Activated CD4-positive, alpha-beta T cell treated with anti-CD3 and anti-CD28 coated beads, Interleukin-2, amount 10 ng/mL, durations not matched to agents 24 days and 14 days (primary cell): ENCODE data around the gene TTLL11. TPM values are rescaled to one million over a fixed set of nuclear protein-coding genes. Genes with fewer than 3 reads are reported as not detected.

Experiments
- DNase-seq: peaks from one replicate; pipeline ENCODE4 v3.0.0; 2022
- H3K27ac Mint-ChIP-seq: one replicate; pipeline ENCODE4 v1.8.0; 2022; ENCODE audit warnings: mild to moderate bottlenecking, mixed read lengths
- H3K27me3 Mint-ChIP-seq: one replicate; pipeline ENCODE4 v1.8.0; 2022; ENCODE audit warnings: mixed read lengths
- H3K36me3 Mint-ChIP-seq: one replicate; pipeline ENCODE4 v1.8.0; 2022; ENCODE audit warnings: low read depth, mild to moderate bottlenecking, mixed read lengths
- H3K4me1 Mint-ChIP-seq: one replicate; pipeline ENCODE4 v1.8.0; 2021; ENCODE audit warnings: mixed read lengths
- H3K4me3 Mint-ChIP-seq: one replicate; pipeline ENCODE4 v1.8.0; 2022; ENCODE audit warnings: mild to moderate bottlenecking, moderate library complexity, mixed read lengths
- H3K9me3 Mint-ChIP-seq: one replicate; pipeline ENCODE4 v1.8.0; 2021; ENCODE audit warnings: mixed read lengths
- intact Hi-C: fragments of 100-400 bp; cut with micrococcal nuclease; formaldehyde crosslinking; loops from one replicate; pipeline ENCODE4 v1.15.1; 2023
- total RNA-seq: library from RNA; stranded (reverse); gene quantifications from 2 replicates; pipeline ENCODE4 v1.2.3, GENCODE V29; 2022

Gene TTLL11
- total RNA-seq, 1 donor from 2014 or later = 2.4 TPM

GRCh38 chr9:122090287-122090883 lies 2.7 kb downstream of the TTLL11 start:
- Mint-ChIP-seq H3K36me3 (peaks cover 6% of the 10 kb centered on the region), H3K4me1 (peaks cover 28% of the 10 kb centered on the region), H3K9me3 (no peaks in the 10 kb centered on the region), H3K27ac (no peak overlapping the region), H3K27me3 (peaks cover 12% of the 10 kb centered on the region), H3K4me3 (no peak overlapping the region)
- no peak for DNase-seq
- intact Hi-C loops = loop anchor here (5.0 to 10.0 kb wide), 3 partner anchors 38 to 1376 kb away; partner anchors contain the start of gene MEGF9

GRCh38 chr9:122088880-122089706 lies 4.0 kb downstream of the TTLL11 start:
- H3K27me3 Mint-ChIP-seq = peaks cover 2% of the 10 kb centered on the region
- no peak for DNase-seq
- peaks cover 6% of the 10 kb centered on the region for H3K36me3 Mint-ChIP-seq
- intact Hi-C loops = no loop called here
- H3K27ac Mint-ChIP-seq = no peak overlapping the region
- H3K4me1 Mint-ChIP-seq = peaks cover 20% of the 10 kb centered on the region
- H3K9me3 Mint-ChIP-seq = no peaks in the 10 kb centered on the region
- H3K4me3 Mint-ChIP-seq = no peak overlapping the region

- no peak overlapping the region for H3K27ac Mint-ChIP-seq
- peaks cover 17% of the 10 kb centered on the region for H3K4me1 Mint-ChIP-seq
- peaks cover 6% of the 10 kb centered on the region for H3K36me3 Mint-ChIP-seq
- intact Hi-C loops = no loop called here
- no peaks in the 10 kb centered on the region for H3K27me3 Mint-ChIP-seq
- no peak for DNase-seq
- H3K9me3 Mint-ChIP-seq = no peaks in the 10 kb centered on the region
- no peak overlapping the region for H3K4me3 Mint-ChIP-seq
Measured at GRCh38 chr9:122087406-122088200, 5.5 kb downstream of the TTLL11 start.

- Mint-ChIP-seq H3K4me1 (peaks cover 12% of the 10 kb centered on the region), H3K9me3 (no peaks in the 10 kb centered on the region), H3K27me3 (no peaks in the 10 kb centered on the region), H3K4me3 (no peak overlapping the region), H3K36me3 (peaks cover 6% of the 10 kb centered on the region), H3K27ac (no peak overlapping the region)
- no peak for DNase-seq
- intact Hi-C loops = no loop called here
Measured at GRCh38 chr9:122086873-122087272, 6.2 kb downstream of the TTLL11 start.

- H3K4me1 Mint-ChIP-seq = no peaks in the 10 kb centered on the region
- H3K4me3 Mint-ChIP-seq = no peak overlapping the region
- no peak overlapping the region for H3K27ac Mint-ChIP-seq
- intact Hi-C loops = no loop called here
- H3K9me3 Mint-ChIP-seq = no peaks in the 10 kb centered on the region
- H3K27me3 Mint-ChIP-seq = no peaks in the 10 kb centered on the region
- no peak for DNase-seq
- no peaks in the 10 kb centered on the region for H3K36me3 Mint-ChIP-seq
Measured at GRCh38 chr9:122085260-122085659, 7.8 kb downstream of the TTLL11 start.

- H3K9me3 Mint-ChIP-seq = no peaks in the 10 kb centered on the region
- H3K4me1 Mint-ChIP-seq = no peaks in the 10 kb centered on the region
- H3K27me3 Mint-ChIP-seq = no peaks in the 10 kb centered on the region
- H3K4me3 Mint-ChIP-seq = no peak overlapping the region
- intact Hi-C loops = no loop called here
- no peak for DNase-seq
- no peak overlapping the region for H3K27ac Mint-ChIP-seq
- no peaks in the 10 kb centered on the region for H3K36me3 Mint-ChIP-seq
Measured at GRCh38 chr9:122084026-122084675, 9.0 kb downstream of the TTLL11 start.

- DNase-seq = no peak
- Mint-ChIP-seq H3K4me1 (no peaks in the 10 kb centered on the region), H3K9me3 (peaks cover 5% of the 10 kb centered on the region), H3K4me3 (no peak overlapping the region), H3K27ac (no peak overlapping the region), H3K36me3 (no peaks in the 10 kb centered on the region), H3K27me3 (no peaks in the 10 kb centered on the region)
- intact Hi-C loops = no loop called here
Measured at GRCh38 chr9:122080986-122081385, 12.1 kb downstream of the TTLL11 start.

GRCh38 chr9:122078557-122078956 lies 14.6 kb downstream of the TTLL11 start:
- H3K27ac Mint-ChIP-seq = no peak overlapping the region
- intact Hi-C loops = no loop called here
- no peaks in the 10 kb centered on the region for H3K27me3 Mint-ChIP-seq
- H3K36me3 Mint-ChIP-seq = no peaks in the 10 kb centered on the region
- H3K4me3 Mint-ChIP-seq = no peak overlapping the region
- no peak for DNase-seq
- H3K9me3 Mint-ChIP-seq = peaks cover 5% of the 10 kb centered on the region
- H3K4me1 Mint-ChIP-seq = no peaks in the 10 kb centered on the region

- Mint-ChIP-seq H3K9me3 (peaks cover 5% of the 10 kb centered on the region), H3K27me3 (no peaks in the 10 kb centered on the region), H3K4me1 (no peaks in the 10 kb centered on the region), H3K36me3 (no peaks in the 10 kb centered on the region), H3K27ac (no peak overlapping the region), H3K4me3 (no peak overlapping the region)
- intact Hi-C loops = no loop called here
- no peak for DNase-seq
Measured at GRCh38 chr9:122076773-122077172, 16.3 kb downstream of the TTLL11 start.

- DNase-seq = no peak
- H3K4me1 Mint-ChIP-seq = no peaks in the 10 kb centered on the region
- peaks cover 5% of the 10 kb centered on the region for H3K9me3 Mint-ChIP-seq
- intact Hi-C loops = no loop called here
- no peaks in the 10 kb centered on the region for H3K36me3 Mint-ChIP-seq
- no peak overlapping the region for H3K4me3 Mint-ChIP-seq
- H3K27ac Mint-ChIP-seq = no peak overlapping the region
- no peaks in the 10 kb centered on the region for H3K27me3 Mint-ChIP-seq
Measured at GRCh38 chr9:122076117-122076516, 17.0 kb downstream of the TTLL11 start.

GRCh38 chr9:122075135-122076030 lies 17.7 kb downstream of the TTLL11 start:
- intact Hi-C loops = no loop called here
- Mint-ChIP-seq H3K36me3 (no peaks in the 10 kb centered on the region), H3K27me3 (no peaks in the 10 kb centered on the region), H3K4me1 (no peaks in the 10 kb centered on the region), H3K4me3 (no peak overlapping the region), H3K9me3 (peaks cover 5% of the 10 kb centered on the region), H3K27ac (no peak overlapping the region)
- no peak for DNase-seq

GRCh38 chr9:122071715-122072114 lies 21.4 kb downstream of the TTLL11 start:
- H3K4me1 Mint-ChIP-seq = no peaks in the 10 kb centered on the region
- no peaks in the 10 kb centered on the region for H3K36me3 Mint-ChIP-seq
- no peak overlapping the region for H3K4me3 Mint-ChIP-seq
- intact Hi-C loops = no loop called here
- H3K9me3 Mint-ChIP-seq = no peaks in the 10 kb centered on the region
- H3K27ac Mint-ChIP-seq = no peak overlapping the region
- DNase-seq = no peak
- no peaks in the 10 kb centered on the region for H3K27me3 Mint-ChIP-seq
